OCI-LY7 (cell line): ENCODE data around the gene CA5A. TPM values are rescaled to one million over a fixed set of nuclear protein-coding genes. Genes with fewer than 3 reads are reported as not detected.

Experiments used
- BruUV-seq: library from RNA; stranded (reverse); fragments of 400-500 nt; replicated peaks from 2 replicates; lab custom pipeline; 2021; lab: Mats Ljungman, UMichigan
- CTCF ChIA-PET: fragments of 300-600 bp; sonication (Branson Sonifier 250); formaldehyde crosslinking; loops from one replicate; lab custom pipeline; 2022; ENCODE audit warnings: antibody characterized with exemption; ENCODE audit not compliant: unreplicated experiment; lab: Charles Lee
- POLR2A ChIA-PET: fragments of 300-600 bp; sonication (Branson Sonifier 250); formaldehyde crosslinking; loops from one replicate; lab custom pipeline; 2022; ENCODE audit warnings: antibody characterized with exemption; lab: Charles Lee
- DNase-seq: peaks from one replicate; pipeline ENCODE4 v3.0.0-alpha.2; 2015; ENCODE audit warnings: low spot score
- H2AFZ ChIP-seq: fragments of 200-600 bp; sonication (generic), shearing (Covaris generic); 2 replicates; pipeline ENCODE4 v1.6.1; 2014; ENCODE audit warnings: mild to moderate bottlenecking, antibody characterized with exemption, low read length, moderate library complexity
- H3K27ac ChIP-seq: fragments of 200-600 bp; sonication (generic); 2 replicates; pipeline ENCODE4 v1.5.1; 2014; ENCODE audit warnings: mixed run types, low read depth, mild to moderate bottlenecking, moderate library complexity, low read length, inconsistent platforms; ENCODE audit not compliant: poor library complexity, severe bottlenecking
- H3K36me3 ChIP-seq: fragments of 200-600 bp; sonication (generic); 2 replicates; pipeline ENCODE4 v1.6.1; 2014; ENCODE audit warnings: mild to moderate bottlenecking, antibody characterized with exemption, low read length, moderate library complexity, mixed read lengths; ENCODE audit not compliant: insufficient read depth
- H3K4me1 ChIP-seq: fragments of 200-600 bp; sonication (generic); 2 replicates; pipeline ENCODE4 v1.5.1; 2014; ENCODE audit warnings: mild to moderate bottlenecking, low read length; ENCODE audit not compliant: insufficient read depth, poor library complexity, severe bottlenecking
- H3K4me2 ChIP-seq: fragments of 200-600 bp; sonication (generic); 2 replicates; pipeline ENCODE4 v1.6.1; 2014; ENCODE audit warnings: mild to moderate bottlenecking, low read length
- H3K4me3 ChIP-seq: fragments of 200-600 bp; sonication (generic); 2 replicates; pipeline ENCODE4 v1.5.1; 2014; ENCODE audit warnings: mild to moderate bottlenecking, low read depth, low read length; ENCODE audit not compliant: poor library complexity, severe bottlenecking
- H3K79me2 ChIP-seq: fragments of 200-600 bp; sonication (generic); 2 replicates; pipeline ENCODE4 v1.6.1; 2016; ENCODE audit warnings: low read depth, mild to moderate bottlenecking, low read length, moderate library complexity, mixed read lengths; ENCODE audit not compliant: insufficient read depth
- H3K9me2 ChIP-seq: fragments of 200-600 bp; sonication (generic); 2 replicates; pipeline ENCODE4 v1.6.1; 2016; ENCODE audit warnings: mild to moderate bottlenecking, low read length, mixed read lengths; ENCODE audit not compliant: insufficient read depth
- H3K9me3 ChIP-seq: fragments of 200-600 bp; sonication (generic); 2 replicates; pipeline ENCODE4 v1.6.1; 2014; ENCODE audit warnings: mild to moderate bottlenecking, mixed run types, low read length, mixed read lengths
- H4K20me1 ChIP-seq: fragments of 200-600 bp; sonication (generic); 2 replicates; pipeline ENCODE4 v1.6.1; 2014; ENCODE audit warnings: mild to moderate bottlenecking, antibody characterized with exemption, low read length, moderate library complexity, mixed read lengths; ENCODE audit not compliant: insufficient read depth
- CTCF ChIP-seq: fragments of 200-600 bp; sonication (generic); conservative IDR thresholded peaks from 2 replicates; pipeline ENCODE4 v1.5.1; 2014; ENCODE audit warnings: mild to moderate bottlenecking, antibody characterized with exemption, low read length, moderate library complexity, mixed read lengths
- EZH2phosphoT487 ChIP-seq: fragments of 200-600 bp; sonication (generic); IDR thresholded peaks from 2 replicates; pipeline ENCODE4 v1.6.1; 2018; ENCODE audit warnings: low read depth, borderline replicate concordance, mild to moderate bottlenecking, mixed run types, antibody characterized with exemption, low read length, moderate library complexity, mixed read lengths
- intact Hi-C: fragments of 100-400 bp; cut with micrococcal nuclease; formaldehyde crosslinking; loops from one replicate; pipeline ENCODE4 v1.10.0; 2022; ENCODE audit not compliant: unreplicated experiment
- total RNA-seq, 2 experiments: library from RNA; depleted of rRNA in 1 of 2; stranded (reverse); fragments of >200 nt in 1 of 2; shearing (Covaris generic) in 1 of 2; gene quantifications; 2 replicates each; pipeline ENCODE4 v1.2.3, GENCODE V29; 2014 to 2022

Gene CA5A
- total RNA-seq, 2 experiments from 2014 or later, result not detected

DNA sequence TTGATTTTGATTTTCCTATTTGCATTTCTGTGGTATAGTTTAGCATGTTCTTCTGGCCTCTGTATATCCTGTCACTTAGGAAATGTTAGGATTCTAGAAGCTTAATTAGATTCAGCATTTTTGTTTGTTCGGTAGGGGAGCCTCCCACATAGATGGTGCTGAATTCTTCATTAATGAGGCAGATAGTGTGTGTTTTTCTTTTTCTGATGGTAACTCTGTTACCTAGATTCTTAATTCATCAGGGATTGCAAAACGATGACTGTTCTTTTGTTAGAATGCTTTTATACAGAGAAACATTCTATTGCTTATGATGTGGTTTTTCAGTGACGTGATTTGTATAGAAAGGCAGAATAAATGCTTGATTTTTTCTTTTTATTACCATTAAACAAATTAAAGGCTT is 33.9 kb upstream of the CA5A start:
- H2AFZ ChIP-seq, result no peak overlapping the region
- ChIA-PET CTCF (no interaction called here), POLR2A (interaction anchor here (0.6 to 0.7 kb wide), 2 partner anchors 39 to 862 kb away, joined by 3 to 4 read pairs; no protein-coding TSS in a partner anchor)
- peaks cover 75% of the 10 kb centered on the region for H3K79me2 ChIP-seq
- BruUV-seq, result no TSS peak
- H3K4me2 ChIP-seq, result no peak overlapping the region
- DNase-seq, result no peak
- H3K4me1 ChIP-seq, result no peaks in the 10 kb centered on the region
- H3K27ac ChIP-seq, result no peak overlapping the region
- H3K4me3 ChIP-seq, result no peak overlapping the region
- H3K9me2 ChIP-seq, result no peaks in the 10 kb centered on the region
- H4K20me1 ChIP-seq, result no peaks in the 10 kb centered on the region
- intact Hi-C loops, result no loop called here
- no peak for TF ChIP-seq CTCF
- no peak for TF ChIP-seq EZH2phosphoT487
- H3K36me3 ChIP-seq, result peaks cover 23% of the 10 kb centered on the region
- H3K9me3 ChIP-seq, result no peaks in the 10 kb centered on the region; the same call in 1 of the 2 replicates

GRCh38 chr16:87968541-87968940 is 32.2 kb upstream of the CA5A start:
- intact Hi-C loops, result no loop called here

More at GRCh38 chr16:87968541-87968940, 32.2 kb upstream of the CA5A start:
- no peak for TF ChIP-seq EZH2phosphoT487
- TF ChIP-seq CTCF, result no peak
- H3K9me2 ChIP-seq, result no peaks in the 10 kb centered on the region
- H3K4me1 ChIP-seq, result no peaks in the 10 kb centered on the region
- no peak overlapping the region for H3K27ac ChIP-seq
- no peak overlapping the region for H3K4me2 ChIP-seq
- no peak for DNase-seq
- no peak overlapping the region for H3K4me3 ChIP-seq
- no peaks in the 10 kb centered on the region for H4K20me1 ChIP-seq
- peaks cover 19% of the 10 kb centered on the region for H3K36me3 ChIP-seq
- ChIA-PET POLR2A (no interaction called here), CTCF (no interaction called here)
- no peaks in the 10 kb centered on the region; the same call in 1 of the 2 replicates for H3K9me3 ChIP-seq
- peaks cover 70% of the 10 kb centered on the region for H3K79me2 ChIP-seq
- BruUV-seq, result no TSS peak
- no peak overlapping the region for H2AFZ ChIP-seq
